GM21423 (cell line): Measurements from ENCODE around the gene SUPT3H.

Source experiments
- ATAC-seq: cut with Tn5 transposase; IDR thresholded peaks from one replicate; pipeline ENCODE4 v1.9.1; 2021; ENCODE audit warnings: mild to moderate bottlenecking, moderate library complexity; ENCODE audit not compliant: unreplicated experiment

Gene SUPT3H

DNA sequence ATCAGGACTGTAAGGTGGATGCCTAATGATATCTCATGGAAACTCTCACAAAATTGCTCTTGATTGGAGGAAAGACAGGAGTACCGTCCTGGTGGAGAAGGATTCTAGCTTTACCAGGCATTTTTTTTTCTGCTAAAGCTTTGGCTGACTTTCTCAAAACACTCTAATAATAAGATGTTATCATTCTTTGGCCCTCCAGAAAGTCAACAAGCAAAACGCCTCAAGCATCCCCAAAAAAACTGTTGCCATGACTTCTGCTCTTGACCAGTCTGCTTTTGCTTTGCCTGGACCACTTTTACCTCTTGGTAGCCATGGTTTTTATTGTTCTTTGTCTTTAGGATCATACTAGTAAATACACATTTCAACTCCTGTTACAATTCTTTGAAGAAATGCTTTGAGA is 105.1 kb downstream of the SUPT3H start:
- no peak for ATAC-seq

DNA sequence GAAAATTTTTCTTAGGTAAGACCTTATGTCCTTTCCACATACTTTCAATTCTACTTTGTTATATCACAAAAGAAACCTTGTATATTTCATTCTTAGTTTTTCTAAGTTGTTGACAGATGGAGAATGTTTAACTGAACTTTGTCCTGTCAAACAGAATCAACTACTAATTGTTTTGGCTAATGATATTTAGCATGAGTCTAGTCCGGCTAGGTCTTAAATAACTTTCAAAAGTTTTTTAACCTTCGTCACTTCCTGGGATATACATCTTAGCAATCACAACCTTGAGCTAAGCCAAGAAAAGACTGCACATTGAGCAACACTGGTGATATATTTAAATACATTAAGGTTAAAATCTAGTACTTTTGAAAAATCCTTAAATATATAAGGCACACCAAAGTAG is 112.5 kb downstream of the SUPT3H start:
- no peak for ATAC-seq

DNA sequence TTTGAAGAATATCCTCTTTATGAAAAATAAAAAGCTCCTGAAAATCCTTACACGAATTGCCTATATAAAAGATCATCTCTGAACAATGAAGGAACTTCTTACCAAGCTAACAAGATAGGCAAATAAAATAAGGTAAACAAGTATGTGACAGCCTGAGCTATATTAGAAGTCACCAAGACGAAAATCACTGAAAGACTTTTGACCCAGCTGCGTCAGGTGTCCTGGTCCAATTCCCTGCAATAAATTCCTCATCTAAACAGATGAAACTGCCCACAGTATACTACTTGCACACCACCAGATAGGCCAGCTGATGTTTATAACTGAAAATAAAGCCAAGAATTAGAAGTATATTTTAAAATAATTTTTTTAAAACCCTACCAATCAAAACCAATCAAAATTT is 117.0 kb downstream of the SUPT3H start:
- ATAC-seq, result no peak

DNA sequence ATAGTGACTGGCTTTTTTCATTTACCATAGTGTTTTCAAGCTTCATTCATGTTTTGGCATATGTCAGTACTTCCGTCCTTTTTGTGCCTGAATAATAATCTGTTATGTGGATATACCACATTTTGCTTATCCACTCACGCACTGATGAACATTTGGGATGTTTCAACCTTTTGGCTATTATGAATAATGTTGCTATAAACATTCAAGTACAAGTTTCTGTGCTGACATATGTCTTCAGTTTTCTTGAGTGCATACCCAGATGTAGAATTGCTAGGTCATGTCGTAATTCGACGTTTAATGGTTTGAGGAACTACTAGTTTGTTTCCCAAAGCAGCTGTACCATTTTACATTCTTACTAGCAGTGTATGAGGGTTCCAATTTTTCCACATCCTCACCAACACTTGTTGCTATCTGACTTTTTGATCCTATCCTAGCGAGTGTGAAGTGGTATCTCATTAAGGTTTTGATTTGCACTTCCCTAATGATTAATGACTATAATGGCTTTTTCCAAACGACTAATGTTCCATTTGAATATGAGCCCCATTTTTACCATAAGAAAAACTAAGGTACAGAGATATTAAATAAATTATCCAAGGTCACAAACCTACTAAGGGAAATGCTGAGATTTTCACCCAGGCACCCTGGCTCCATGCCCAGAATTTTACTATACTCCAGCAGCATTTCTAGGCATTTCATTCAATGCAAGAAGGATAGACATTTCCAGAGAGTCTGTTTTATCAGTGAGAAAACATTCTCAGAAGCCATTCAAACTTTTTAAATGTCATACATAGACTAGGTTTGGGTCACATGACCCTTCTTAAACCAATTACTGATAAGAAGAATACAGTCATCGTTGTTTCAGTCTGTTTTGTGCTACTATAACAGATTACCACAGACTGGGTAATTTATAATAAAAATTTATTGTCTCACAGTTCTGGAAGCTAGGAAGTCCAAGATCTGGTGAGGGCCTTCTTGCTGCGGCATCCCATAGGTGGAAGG is 120.7 kb downstream of the SUPT3H start:
- no peak for ATAC-seq

DNA sequence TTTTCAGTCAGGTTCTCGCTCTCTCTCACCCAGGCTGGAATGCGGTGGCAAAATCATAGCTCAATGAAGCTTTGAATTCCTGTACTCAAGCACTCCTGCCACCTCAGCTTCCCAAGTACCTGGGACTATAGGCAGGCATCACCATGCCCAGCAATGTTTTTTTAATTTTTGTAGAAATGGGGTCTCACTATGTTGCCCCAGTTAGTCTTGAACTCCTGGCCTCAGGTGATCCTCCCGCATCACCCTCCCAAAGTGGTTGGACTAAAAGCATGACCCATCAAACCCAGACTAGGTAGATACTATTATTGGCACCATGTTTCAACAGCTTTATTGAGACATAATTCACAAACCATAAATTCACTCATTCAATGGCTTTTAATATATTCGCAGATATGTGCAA is 122.3 kb downstream of the SUPT3H start:
- ATAC-seq, result no peak

DNA sequence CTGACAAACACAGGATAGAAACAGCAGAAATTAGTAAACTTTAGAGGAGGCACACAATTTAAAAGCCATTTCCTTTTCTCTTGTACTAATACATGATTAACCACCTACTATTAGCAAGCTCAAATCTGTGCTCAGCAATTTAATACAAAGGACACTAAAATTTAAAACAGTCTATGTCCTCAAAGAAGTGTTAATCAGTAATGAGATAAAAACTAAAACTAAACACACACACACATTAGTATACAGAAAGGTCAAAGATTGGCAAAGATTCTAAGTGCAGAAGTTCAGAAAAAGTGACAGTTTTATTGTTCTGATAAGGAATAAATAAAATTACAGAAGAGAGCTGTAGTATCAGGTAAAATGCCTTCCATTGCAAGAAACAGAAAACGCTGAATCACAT is 123.5 kb downstream of the SUPT3H start:
- no peak for ATAC-seq

DNA sequence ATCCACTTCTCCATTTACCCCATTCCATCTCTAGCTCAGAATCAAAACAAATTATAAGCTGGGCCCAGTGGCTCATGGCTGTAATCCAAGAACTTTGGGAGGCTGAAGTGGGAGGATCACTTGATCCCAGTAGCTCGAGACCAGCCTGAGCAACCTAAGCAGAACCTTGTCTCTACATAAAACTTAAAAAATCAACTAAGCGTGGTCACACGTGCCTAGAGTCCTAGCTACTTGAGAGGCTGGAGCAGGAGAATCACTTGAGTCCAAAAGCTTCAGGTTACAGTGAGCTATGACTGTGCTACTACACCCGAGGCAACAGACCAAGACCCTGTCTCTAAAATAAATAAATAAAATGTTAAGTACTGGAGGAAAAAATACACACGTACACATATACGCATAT is 124.3 kb downstream of the SUPT3H start:
- no peak for ATAC-seq

DNA sequence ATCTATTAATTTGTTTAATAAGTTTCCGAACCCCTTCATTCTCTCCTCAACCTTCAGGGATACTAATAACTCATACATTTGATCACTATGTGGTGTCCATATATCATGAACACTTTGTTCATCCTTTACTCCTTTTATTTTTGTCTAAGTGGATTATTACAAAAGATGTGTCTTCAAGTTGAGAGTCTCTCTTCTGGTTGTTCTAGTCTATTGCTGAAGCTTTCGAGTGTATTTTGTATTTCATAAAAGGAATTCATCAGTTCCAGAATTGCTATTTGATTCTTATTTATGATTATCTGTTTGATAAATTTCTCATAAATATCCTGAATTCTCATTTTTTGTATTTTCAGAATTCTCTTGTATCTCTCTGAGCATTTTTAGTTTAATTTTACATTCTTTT is 146.1 kb downstream of the SUPT3H start:
- no peak for ATAC-seq

DNA sequence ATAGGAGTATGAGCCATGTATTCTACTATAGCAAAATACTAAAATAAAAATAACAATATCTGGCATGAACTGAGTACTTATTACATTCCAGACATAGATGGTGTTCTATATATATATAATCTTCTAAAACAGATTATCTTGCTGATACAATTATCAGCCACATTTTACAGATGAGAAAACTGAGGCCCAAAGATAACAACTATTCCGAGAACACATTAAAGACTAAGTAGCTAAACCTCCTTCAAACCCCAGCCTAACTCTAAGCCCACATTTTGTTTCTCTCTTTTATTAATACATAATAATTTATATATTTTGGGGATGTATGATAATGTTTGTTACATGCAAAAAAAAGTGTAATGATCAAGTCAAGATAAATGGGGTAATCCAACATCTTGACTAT is 148.3 kb downstream of the SUPT3H start:
- no peak for ATAC-seq

DNA sequence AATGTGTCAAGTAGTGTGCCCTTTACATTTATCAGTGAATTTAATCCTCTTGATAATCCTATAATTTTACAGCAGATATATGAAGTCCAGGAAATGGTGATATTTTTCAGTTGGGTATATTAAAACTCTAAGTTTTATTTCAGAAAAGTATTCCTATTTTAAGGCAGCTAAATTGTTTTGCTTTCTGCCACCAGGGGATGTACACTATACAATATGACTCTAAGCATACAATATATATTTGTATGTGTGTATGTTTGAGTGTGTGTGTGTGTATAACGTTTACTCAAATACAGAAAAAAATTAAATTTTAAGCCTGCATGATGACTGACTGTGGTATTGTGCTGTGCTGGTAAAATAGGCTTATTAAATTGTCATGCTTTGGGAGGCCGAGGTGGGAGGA is 151.7 kb downstream of the SUPT3H start:
- ATAC-seq, result no peak

DNA sequence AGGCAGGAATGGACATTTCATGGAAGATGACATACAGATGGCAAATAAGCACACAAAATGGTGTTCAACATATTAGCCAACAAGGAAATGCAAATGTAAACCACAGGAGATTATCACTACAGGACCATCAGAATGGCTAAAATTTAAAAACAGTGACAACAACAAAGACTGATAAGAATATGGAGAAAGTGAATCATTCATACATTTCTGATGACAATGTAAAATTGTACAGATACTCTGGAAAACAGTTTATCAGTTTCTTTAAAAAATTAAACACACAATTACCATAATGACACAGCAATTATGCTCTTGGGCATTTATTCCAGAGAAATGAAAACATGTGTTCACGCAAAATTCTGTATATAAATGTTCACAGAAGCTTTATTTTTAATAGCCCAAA is 155.4 kb downstream of the SUPT3H start:
- no peak for ATAC-seq

DNA sequence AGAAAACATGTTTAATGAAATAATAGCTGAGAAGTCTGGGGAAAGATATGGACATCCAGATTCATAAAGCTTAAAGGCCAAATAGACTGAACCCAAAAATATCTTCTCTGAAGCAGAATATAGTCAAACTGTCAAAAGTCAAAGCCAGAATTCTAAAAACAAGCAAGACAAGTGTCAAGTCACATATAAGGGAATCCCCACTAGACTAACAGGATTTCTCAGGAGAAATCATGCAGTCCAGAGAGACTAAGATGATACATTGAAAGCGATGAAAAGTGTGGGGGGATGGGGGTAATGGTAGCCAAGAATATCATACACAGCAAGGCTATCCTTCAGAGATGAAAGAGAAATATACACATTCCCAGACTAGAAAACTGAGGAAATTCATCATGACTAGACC is 162.0 kb downstream of the SUPT3H start:
- ATAC-seq, result no peak

DNA sequence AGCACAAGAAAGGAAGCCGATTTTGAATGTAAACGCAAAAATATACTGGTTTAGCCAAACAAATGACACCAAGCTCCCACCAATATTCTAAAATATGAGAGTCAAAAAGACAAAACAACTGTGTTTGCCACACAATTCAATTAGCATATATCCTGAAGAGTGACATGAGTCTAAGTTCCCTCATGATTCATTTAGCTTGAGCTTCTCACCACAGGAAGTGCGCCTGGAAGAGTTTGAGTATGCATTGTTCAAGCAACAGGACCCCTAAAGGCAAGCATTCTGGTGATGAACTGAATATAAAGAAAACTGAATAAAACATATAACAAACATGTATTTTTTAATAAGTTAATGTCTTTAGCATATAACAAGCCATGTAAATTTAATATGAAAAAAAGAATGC is 164.8 kb downstream of the SUPT3H start:
- no peak for ATAC-seq

DNA sequence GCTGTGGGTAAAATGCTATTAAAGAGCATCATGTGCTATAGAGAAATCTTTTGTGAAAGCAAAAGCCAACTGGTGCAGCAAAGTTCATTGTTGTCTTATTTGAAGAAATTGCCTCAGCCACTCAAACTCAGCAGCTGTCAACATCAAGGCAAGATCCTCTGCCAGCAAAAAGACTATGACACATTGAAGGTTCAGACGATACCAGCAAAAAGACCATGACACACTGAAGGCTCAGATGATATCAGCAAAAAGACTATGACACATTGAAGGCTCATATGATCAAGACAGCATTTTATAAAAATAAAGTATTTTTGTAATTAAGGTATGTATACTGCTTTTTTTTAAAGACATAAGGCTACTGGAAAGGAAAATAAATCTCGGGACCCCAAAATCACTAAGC is 168.0 kb downstream of the SUPT3H start:
- no peak for ATAC-seq

DNA sequence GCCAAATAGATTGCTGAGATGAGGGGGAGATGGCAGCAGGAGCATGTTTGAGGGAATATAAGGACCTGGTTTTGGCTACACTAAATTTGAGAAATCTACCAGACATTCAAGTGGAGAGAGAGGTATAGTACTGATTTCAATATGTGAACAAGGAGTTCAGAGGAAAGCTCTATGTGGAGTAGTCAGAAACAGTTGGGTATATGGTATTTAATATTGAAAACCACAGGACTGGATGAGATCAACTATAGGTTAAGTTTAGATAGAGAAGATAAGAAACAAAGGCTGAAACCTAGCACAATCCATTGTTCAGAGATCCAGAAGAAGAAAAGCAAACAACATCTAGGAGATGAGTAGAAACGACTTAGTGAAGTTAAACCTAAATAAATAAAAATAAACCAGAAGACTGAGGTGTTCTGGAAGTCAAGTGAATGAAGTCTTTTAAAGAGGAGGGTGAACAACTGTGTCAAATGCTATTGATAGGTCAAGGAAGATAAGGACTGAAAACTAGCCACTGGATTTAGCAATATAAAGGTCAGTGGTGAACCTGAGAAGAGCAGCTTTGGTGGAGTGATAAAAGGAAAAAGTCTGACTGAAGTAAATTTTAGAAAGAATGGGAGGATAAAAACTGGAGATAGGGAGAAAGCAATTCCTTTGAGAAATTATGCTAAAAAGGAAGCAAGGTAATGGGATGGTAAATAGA is 170.8 kb downstream of the SUPT3H start:
- no peak for ATAC-seq

DNA sequence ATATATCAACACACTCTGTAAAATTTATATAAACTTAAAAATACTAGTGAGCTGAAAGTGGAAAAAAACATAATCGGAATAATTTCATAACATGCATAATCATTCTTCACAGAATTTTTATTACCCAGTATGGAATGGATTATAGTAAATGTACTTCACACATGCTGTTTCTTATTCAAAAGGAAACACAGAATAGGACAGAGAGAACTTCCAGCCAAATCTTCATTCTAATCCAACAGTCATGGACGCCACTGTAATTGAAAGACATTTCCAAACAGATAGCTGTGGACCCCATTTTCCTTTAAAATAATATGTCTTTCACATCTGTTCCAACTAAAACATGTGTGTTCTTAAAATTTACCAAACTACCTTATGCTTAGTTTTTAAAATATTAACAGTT is 176.2 kb downstream of the SUPT3H start:
- ATAC-seq, result no peak

DNA sequence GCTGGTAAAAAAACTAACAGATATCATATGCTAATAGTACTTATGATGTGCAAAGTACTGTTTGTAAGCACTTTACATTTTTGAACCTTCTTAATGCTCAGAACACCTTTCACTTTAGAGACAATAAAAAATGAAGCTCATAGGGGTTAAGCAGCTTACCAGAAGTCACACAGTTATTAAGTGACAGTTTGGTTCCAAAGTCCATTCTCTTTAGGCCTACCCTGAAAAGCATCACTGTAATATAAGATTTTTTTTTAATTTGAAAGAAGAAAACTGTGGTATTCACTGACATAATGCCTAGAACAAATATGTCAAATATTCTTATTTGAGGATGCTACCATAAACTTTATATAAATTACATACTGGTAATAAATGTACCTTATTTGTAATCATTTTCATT is 177.2 kb downstream of the SUPT3H start:
- no peak for ATAC-seq

DNA sequence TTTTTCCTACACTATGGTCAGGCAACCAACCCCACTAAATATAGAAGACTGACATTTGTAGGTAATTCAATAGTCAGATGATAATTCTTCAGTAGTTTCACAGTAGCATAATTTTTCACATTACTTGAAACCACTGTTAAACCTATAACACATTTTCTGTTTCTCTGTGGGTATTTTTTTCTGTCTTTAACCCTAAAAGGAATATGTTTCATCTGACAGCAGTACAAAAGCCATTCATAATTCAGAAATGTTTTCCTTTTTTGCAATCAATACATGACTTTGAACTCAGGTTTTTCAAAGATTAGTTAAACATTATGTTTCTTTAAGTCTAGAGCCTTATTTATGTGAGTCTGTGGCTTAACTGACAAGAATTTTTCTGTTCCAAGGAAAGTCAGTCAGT is 178.2 kb downstream of the SUPT3H start:
- no peak for ATAC-seq

DNA sequence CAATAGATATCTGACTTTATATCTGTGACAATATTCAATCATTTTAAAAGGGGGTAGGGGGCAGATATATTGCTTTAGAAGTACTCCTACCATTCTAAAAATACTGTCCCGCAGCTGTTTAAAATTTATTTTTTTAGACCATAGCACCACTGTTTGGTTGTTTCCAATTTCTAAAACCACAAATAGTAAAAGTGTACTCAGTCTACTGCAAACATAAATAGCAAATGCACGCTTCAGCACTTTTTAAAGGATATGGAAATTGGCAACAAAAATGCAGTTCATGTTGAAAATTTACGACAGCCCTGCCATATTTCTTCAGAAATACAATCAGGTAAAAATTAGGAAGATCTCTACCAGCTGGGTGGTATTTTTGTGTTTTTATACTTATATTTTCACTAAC is 181.6 kb downstream of the SUPT3H start:
- no peak for ATAC-seq

DNA sequence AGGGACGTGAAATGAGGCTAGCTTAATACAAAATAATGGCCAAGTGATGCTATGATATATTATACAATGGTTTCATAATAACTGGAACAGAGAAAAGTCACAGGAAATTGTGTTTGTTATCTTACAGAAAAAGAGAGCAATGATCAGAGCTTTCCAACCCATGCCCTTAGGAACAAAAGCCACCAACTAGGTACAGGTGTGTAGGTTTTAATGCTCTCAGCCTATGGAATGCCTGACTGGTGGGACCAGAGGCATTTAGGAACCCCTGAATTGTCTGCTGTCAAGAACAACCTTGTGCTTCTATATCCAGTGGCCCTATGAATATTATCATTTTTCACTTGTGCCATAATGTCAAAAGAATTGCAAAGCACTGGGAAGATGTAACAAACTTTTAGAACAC is 182.6 kb downstream of the SUPT3H start:
- ATAC-seq, result no peak

DNA sequence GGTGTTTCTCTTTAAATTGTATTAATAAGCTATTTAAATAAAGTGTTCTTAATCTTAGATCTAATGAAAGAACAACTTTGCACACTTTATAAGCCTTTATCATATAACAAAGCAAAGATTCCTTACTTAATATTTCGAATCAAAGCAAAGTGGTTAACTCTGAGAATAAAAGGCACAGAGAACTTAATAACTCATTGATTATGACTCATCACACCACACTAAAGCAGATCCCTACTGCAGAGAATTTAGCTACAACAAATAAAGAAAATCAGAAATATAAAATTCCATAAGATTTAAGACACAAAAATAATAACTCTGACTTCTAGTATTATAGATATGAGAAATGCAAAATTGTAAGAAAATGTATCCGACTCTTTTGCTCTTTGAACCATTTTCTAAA is 185.2 kb downstream of the SUPT3H start:
- no peak for ATAC-seq

DNA sequence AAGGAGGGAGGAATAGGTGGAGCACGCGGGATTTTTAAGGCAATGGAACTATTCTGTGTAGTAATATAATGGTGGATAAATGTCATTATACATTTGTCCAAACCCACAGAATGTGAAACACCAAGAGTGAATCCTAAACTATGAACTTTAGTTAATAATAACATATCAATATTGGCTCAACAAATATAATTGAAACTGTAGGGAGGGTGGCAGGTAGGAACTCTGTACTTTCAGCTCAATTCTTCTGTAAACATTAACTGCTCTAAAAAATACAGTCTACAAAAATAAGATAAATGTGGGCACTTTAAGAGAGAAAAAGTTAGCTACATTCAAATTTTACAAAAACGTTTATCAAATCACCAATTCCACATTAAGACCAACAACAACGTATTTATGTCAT is 186.3 kb downstream of the SUPT3H start:
- no peak for ATAC-seq
